Stimulated activated naive CD8-positive, alpha-beta T cell treated with anti-CD3 and anti-CD28 coated beads, Interleukin-15, Interleukin-2, amounts not matched to agents 100 U/mL and 50 U/mL, for 24 hours (primary cell): ENCODE results near the gene FMN1.
A peak's percentile ranks its signal among the peaks of the same experiment; 100 is the strongest.

ENCODE experiments used
- ATAC-seq: fragments of 150-1000 bp; cut with Tn5 transposase; one replicate; pipeline ENCODE4 v1.10.0; 2021
- DNase-seq: peaks from one replicate; pipeline ENCODE4 v3.0.0; 2021

The FMN1 gene

DNA sequence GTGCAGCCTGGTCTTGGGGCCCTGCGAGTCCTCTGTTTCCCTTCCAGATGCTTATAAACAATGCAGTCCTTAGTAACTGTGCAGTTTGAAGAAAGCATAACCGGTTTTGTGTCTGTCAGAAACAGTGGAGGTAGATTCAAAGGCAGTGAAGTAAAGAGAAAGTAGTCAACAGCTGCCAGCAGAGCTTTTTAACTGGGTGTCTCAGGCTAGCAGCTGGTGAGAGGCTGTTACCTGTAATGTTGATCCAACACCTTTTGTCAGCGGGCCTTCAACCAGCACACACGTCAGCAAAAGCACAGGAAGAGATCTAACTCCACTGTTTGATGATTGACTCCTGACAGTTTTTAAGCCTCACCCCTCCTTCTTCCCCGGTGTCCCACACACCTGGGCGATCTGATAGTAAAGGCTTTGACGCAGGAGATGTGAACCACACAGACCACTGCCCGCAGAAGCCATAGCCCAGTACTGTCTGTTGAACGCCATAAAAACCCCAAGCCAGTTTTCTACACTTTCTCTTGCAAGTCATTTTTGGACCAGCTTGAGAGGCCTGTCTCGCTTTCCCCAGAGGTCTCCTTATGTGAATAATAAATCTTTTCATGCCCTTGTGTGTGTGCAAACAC lies 178.0 kb downstream of the FMN1 start:
- ATAC-seq, result no peak
- DNase-seq, result no peak

- no peak for DNase-seq
- no peak for ATAC-seq
Observed at GRCh38 chr15:33014586-33014985, 179.9 kb downstream of the FMN1 start.

- DNase-seq, result no peak
- peak; percentile 49 for ATAC-seq
Observed at GRCh38 chr15:33013827-33014445, 180.6 kb downstream of the FMN1 start.

GRCh38 chr15:33011976-33012375 lies 182.5 kb downstream of the FMN1 start:
- no peak for DNase-seq
- ATAC-seq, result no peak

- ATAC-seq (no peak), DNase-seq (no peak)
Observed at GRCh38 chr15:33009603-33010002, 184.9 kb downstream of the FMN1 start.

DNA sequence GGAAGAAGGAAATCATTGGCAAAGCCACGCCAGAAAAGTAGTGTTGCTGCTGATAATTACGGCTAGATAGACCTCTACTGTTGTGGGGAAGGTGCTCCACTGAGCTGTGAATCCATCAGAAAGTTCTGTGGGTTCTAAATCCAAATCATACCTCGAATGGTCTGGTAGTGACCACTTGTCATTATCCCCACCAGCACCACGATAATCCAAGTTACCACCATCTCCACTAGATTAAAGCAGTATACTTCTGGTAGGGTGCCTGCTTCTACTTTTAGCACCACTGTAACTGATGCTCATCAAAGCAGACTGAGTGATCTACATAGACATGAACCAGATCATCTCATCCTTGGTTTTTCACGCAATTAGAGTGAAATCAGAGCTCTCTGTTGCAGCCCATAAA lies 185.5 kb downstream of the FMN1 start:
- DNase-seq, result no peak
- ATAC-seq, result no peak

GRCh38 chr15:33008284-33008995 lies 186.1 kb downstream of the FMN1 start:
- ATAC-seq, result no peak
- DNase-seq, result no peak

DNA sequence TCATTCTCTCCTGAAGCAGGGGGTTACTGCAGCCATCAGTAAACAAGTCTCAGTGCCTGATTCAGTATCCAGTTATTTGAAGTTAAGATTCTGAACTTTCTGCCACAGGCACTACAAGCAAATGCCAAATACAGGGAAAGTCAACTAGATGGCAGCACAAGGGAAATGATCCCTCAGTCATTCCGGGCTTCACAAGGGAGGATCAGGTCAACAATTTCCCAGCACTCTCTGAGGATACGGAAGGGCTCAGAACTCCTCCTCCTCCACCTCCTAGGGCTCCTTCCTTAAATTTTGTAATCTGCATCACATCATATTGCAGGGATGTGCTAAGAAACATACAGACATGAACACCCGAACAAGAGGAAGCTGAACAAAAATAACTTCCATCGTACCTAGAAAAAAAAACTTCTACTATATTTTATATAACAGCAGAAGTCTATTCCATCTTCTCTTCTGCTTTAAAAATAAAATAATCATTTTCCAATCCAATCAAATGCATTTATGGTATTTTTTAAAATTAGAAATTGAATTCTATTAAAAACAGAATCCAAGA lies 187.1 kb downstream of the FMN1 start:
- no peak for DNase-seq
- ATAC-seq, result no peak

DNA sequence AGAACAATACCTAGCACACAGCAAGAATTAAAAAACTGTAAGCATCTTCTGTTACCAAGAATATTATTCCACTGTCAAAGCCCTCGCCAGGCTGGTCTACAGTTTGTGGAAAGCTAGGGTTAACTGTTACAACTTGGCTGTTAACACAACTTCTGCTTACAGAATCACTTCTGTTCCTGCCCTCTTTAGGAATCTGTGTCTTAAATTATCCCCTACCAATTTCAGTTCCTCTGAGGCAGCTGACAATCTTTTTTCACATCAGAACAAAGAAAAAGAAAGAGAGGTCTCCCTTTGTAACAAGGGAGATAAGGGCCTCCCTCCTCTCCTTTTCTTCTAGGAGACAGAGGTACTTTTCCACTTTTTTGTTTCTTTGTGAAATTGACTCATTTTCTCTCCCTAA lies 188.9 kb downstream of the FMN1 start:
- no peak for DNase-seq
- no peak for ATAC-seq

- ATAC-seq (no peak), DNase-seq (no peak)
Observed at GRCh38 chr15:33001926-33002325, 192.6 kb downstream of the FMN1 start.

DNA sequence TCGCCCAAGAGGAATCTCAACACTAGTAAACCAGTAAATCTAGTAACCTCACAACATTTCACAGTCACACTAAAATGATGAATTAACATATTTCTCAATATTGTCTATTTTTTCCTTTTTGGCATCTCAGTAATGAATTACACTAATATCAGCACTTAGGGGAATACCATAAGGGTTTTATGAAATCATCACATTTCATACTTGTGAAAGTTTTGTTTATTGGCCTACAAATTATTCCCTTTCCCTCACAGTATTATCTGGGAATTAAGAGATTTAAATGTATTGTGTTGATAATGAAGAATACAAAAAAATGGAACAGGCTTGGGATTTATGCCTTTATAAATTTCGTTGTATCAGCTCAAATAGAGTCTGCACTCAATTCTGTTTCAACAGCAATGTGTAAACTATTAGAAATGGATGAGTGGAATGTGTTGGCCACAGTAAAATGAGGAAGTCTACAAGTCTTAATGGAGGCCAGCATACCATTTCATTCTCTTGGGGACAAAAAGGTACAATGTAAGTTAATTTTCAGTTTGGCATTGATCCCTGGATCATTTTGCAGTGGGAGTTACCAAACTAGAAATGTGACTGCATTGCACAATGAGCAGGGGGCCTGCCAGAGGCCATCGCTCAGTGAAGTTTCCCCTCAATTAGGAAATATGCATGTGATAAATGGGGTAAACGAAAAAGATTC lies 195.4 kb downstream of the FMN1 start:
- ATAC-seq (no peak), DNase-seq (no peak)

GRCh38 chr15:32998182-32998581 lies 196.3 kb downstream of the FMN1 start:
- ATAC-seq (no peak), DNase-seq (no peak)

- ATAC-seq (no peak), DNase-seq (no peak)
Observed at GRCh38 chr15:32994810-32995424, 199.6 kb downstream of the FMN1 start.

- DNase-seq, result no peak
- no peak for ATAC-seq
Observed at GRCh38 chr15:32993285-32993684, 201.2 kb downstream of the FMN1 start.

DNA sequence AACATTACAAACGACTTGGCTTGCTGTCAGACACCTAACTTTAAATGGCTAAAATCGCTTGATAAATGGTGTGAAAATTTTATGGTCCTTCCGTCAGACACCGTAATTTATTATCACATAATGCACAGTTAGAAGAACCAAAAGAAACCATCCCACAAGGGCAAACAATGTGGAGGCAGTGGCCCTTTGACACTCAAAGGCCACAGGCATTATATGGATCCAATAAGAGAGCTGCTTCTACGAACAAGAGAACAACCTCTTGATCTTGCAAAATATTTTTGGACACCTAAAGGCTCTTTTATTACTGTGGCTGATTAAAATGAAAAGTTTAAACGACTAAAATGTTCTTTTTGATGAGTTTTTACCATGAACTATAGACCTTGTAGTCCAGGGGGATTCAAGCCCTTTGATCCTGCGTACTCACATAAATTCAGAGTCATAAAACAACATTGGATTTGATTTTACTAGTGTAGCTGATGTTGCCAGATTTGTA lies 202.8 kb downstream of the FMN1 start:
- ATAC-seq, result no peak
- no peak for DNase-seq

DNA sequence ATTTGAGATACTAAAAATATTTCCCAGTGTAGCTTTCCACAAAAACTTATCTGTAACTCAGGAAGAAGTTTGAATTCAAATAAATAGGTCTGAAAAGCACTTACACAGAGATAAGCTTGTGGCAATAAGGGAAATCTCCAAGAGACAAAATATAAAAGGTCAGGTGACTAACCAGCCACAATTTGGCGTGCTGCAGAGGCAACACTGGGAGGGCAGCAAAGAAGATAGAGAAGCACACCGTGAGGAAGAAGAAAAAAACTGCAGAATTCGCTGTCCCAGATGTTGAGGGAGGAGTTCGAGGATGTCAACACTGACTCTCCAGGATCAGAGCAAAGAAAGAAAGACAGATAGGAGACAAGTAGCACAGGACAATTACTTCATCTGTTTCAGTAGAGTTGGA lies 204.4 kb downstream of the FMN1 start:
- ATAC-seq (no peak), DNase-seq (no peak)

GRCh38 chr15:32987067-32987466 lies 207.4 kb downstream of the FMN1 start:
- ATAC-seq, result no peak
- no peak for DNase-seq

- DNase-seq, result no peak
- ATAC-seq, result no peak
Observed at GRCh38 chr15:32986147-32986546, 208.4 kb downstream of the FMN1 start.

DNA sequence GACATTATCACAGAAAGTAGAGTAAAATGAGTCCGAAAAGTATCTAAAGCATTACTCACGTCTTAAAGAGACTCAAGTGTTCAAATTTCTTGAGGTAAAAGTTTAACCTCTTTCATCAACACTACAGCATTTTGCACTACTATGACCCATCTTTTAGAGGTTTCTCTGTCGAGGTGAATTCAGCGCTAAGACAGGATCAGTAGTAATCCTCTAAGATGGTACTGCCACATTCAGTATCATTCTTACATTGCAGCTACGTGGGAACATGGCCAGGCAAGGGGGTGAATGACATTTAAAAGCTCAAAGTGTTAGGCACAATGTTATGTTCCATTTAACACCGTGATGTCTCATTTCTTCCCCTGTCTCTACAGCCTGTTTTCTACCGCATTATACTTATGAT lies 210.8 kb downstream of the FMN1 start:
- DNase-seq, result no peak
- ATAC-seq, result no peak

GRCh38 chr15:32982001-32982400 lies 212.5 kb downstream of the FMN1 start:
- DNase-seq (no peak), ATAC-seq (no peak)

- ATAC-seq (no peak), DNase-seq (no peak)
Observed at GRCh38 chr15:32981536-32981935, 213.0 kb downstream of the FMN1 start.

- DNase-seq (no peak), ATAC-seq (no peak)
Observed at GRCh38 chr15:32979710-32980109, 214.8 kb downstream of the FMN1 start.
